Measurements from ENCODE around the gene ZDHHC11B. TPM values are rescaled to one million over a fixed set of nuclear protein-coding genes. Genes with fewer than 3 reads are reported as not detected.

The ZDHHC11B gene
- total RNA-seq, 1 donor from 2014 or later, result 8.0 TPM

- Histone ChIP-seq H3K27ac (peak overlapping the region; percentile 24), H3K4me3 (no peak overlapping the region), H3K27me3 (no peaks in the 10 kb centered on the region), H3K36me3 (no peaks in the 10 kb centered on the region), H3K4me1 (peaks cover 24% of the 10 kb centered on the region), H3K9me3 (no peaks in the 10 kb centered on the region)
- DNase-seq (peak; percentile 58), ATAC-seq (no peak)
- no peak for TF ChIP-seq CTCF (IDR thresholded peaks at IDR 0.05)
- intact Hi-C loops (cut with DNase I), result no loop called here
Observed at GRCh38 chr5:761059-761771, 23.3 kb downstream of the ZDHHC11B start.

- no peaks in the 10 kb centered on the region for H3K9me3 ChIP-seq
- peaks cover 24% of the 10 kb centered on the region for H3K4me1 ChIP-seq
- H3K27ac ChIP-seq, result peak overlapping the region; percentile 64
- DNase-seq (peak; percentile 56), ATAC-seq (no peak)
- no peaks in the 10 kb centered on the region for H3K27me3 ChIP-seq
- no peak overlapping the region for H3K4me3 ChIP-seq
- intact Hi-C loops (cut with DNase I), result no loop called here
- TF ChIP-seq CTCF (IDR thresholded peaks at IDR 0.05), result no peak
- H3K36me3 ChIP-seq, result no peaks in the 10 kb centered on the region
Observed at GRCh38 chr5:760363-761058, 24.0 kb downstream of the ZDHHC11B start.

GRCh38 chr5:759781-760362 lies 24.7 kb downstream of the ZDHHC11B start:
- peak; percentile 38 for DNase-seq
- ATAC-seq, result no peak
- H3K27ac ChIP-seq, result peak overlapping the region; percentile 64
- H3K4me3 ChIP-seq, result no peak overlapping the region
- H3K4me1 ChIP-seq, result peaks cover 24% of the 10 kb centered on the region
- no peaks in the 10 kb centered on the region for H3K9me3 ChIP-seq
- intact Hi-C loops (cut with DNase I), result no loop called here
- no peaks in the 10 kb centered on the region for H3K36me3 ChIP-seq
- TF ChIP-seq CTCF (IDR thresholded peaks at IDR 0.05), result no peak
- no peaks in the 10 kb centered on the region for H3K27me3 ChIP-seq

- H3K4me3 ChIP-seq, result no peak overlapping the region
- peak overlapping the region; percentile 64 for H3K27ac ChIP-seq
- ATAC-seq (peak; percentile 67), DNase-seq (peak; percentile 79)
- no peaks in the 10 kb centered on the region for H3K9me3 ChIP-seq
- peaks cover 24% of the 10 kb centered on the region for H3K4me1 ChIP-seq
- no peak for TF ChIP-seq CTCF (IDR thresholded peaks at IDR 0.05)
- intact Hi-C loops (cut with DNase I), result no loop called here
- no peaks in the 10 kb centered on the region for H3K36me3 ChIP-seq
- H3K27me3 ChIP-seq, result no peaks in the 10 kb centered on the region
Observed at GRCh38 chr5:759111-759751, 25.3 kb downstream of the ZDHHC11B start.

GRCh38 chr5:758698-759053 lies 25.9 kb downstream of the ZDHHC11B start:
- Histone ChIP-seq H3K36me3 (no peaks in the 10 kb centered on the region), H3K9me3 (no peaks in the 10 kb centered on the region), H3K27ac (peak overlapping the region; percentile 64), H3K4me3 (no peak overlapping the region), H3K4me1 (peaks cover 24% of the 10 kb centered on the region), H3K27me3 (no peaks in the 10 kb centered on the region)
- DNase-seq (peak; percentile 57), ATAC-seq (no peak)
- intact Hi-C loops (cut with DNase I), result no loop called here
- TF ChIP-seq CTCF (IDR thresholded peaks at IDR 0.05), result no peak

Data from upper lobe of right lung (tissue), 1 donor.